Tibial nerve (tissue), 4 donors: ENCODE measurements around the gene EFR3B. TPM values are rescaled to one million over a fixed set of nuclear protein-coding genes. Genes with fewer than 3 reads are reported as not detected.

Experiments
- DNase-seq, 2 donors: peaks; one replicate each; pipeline ENCODE4 v3.0.0-alpha.2; 2019; ENCODE audit warnings: low spot score in 2 of 2
- H3K27ac ChIP-seq, 4 donors: fragments of 200-600 bp; sonication (generic) in 3 of 4; one replicate each; pipeline ENCODE4 v1.5.1; 2017 to 2019; ENCODE audit warnings: mild to moderate bottlenecking in 1 of 4
- H3K27me3 ChIP-seq, 2 donors: fragments of 200-600 bp; sonication (generic) in 1 of 2; one replicate each; pipeline versions ENCODE4 v1.5.1 to v1.6.0; 2017 to 2019
- H3K36me3 ChIP-seq, 3 donors: fragments of 200-600 bp; sonication (generic); one replicate each; pipeline ENCODE4 v1.5.1; 2018 to 2019
- H3K4me1 ChIP-seq, 4 donors: fragments of 200-600 bp; sonication (generic) in 3 of 4; one replicate each; pipeline ENCODE4 v1.5.1; 2017 to 2019
- H3K4me3 ChIP-seq, 4 donors: fragments of 200-600 bp; sonication (generic) in 3 of 4; one replicate each; pipeline ENCODE4 v1.5.1; 2017 to 2019; ENCODE audit warnings: mild to moderate bottlenecking in 1 of 4, moderate library complexity in 1 of 4
- H3K9me3 ChIP-seq, 4 donors: fragments of 200-600 bp; sonication (generic) in 3 of 4; one replicate each; pipeline ENCODE4 v1.5.1; 2017 to 2019
- CTCF ChIP-seq, 5 experiments: fragments of 200-600 bp in 3 of 5; fragments of 450-650 bp in 2 of 5; sonication (generic) in 3 of 5; IDR thresholded peaks; one replicate each; pipeline ENCODE4 v1.5.1; 2016 to 2019; ENCODE audit warnings: antibody characterized with exemption in 5 of 5, mild to moderate bottlenecking in 3 of 5, moderate library complexity in 2 of 5
- EP300 ChIP-seq, 2 donors: sonication (generic); formaldehyde crosslinking; IDR thresholded peaks; one replicate each; pipeline ENCODE4 v1.6.1; 2017; ENCODE audit warnings: antibody characterized with exemption in 2 of 2, mild to moderate bottlenecking in 1 of 2
- POLR2A ChIP-seq, 2 donors: fragments of 450-650 bp; IDR thresholded peaks; one replicate each; pipeline ENCODE4 v1.6.1; 2017; ENCODE audit warnings: antibody characterized with exemption in 2 of 2, mild to moderate bottlenecking in 2 of 2, moderate library complexity in 2 of 2
- WGBS, 2 donors: methylation state at CpG; one replicate each; pipeline ENCODE4 v1.1.5; 2018; 5-methylcytosine and 5-hydroxymethylcytosine counted together
- total RNA-seq, 4 donors: library from RNA; depleted of rRNA; stranded (reverse); fragments of >200 nt; gene quantifications; one replicate each; pipeline ENCODE4 v1.1.0, GENCODE V29; 2016

The EFR3B gene
- total RNA-seq, 4 donors from 2014 or later = 5.4 to 7.1 (median 5.7) TPM

GRCh38 chr2:25115902-25116301 is 74.0 kb downstream of the EFR3B start:
- no peak for DNase-seq
- H3K9me3 ChIP-seq = no peaks in the 10 kb centered on the region
- no peak overlapping the region for H3K4me3 ChIP-seq
- no peak overlapping the region for H3K27ac ChIP-seq
- no peak for TF ChIP-seq CTCF (IDR thresholded peaks at IDR 0.05)
- TF ChIP-seq POLR2A (IDR thresholded peaks at IDR 0.05) = no peak
- no peak for TF ChIP-seq EP300 (IDR thresholded peaks at IDR 0.05)
- WGBS, 2 donors = 60 to 71% methylated on average over 4 of the region's 4 CpGs
- H3K4me1 ChIP-seq = no peaks in the 10 kb centered on the region
- H3K36me3 ChIP-seq = peaks cover 0 to 8% (median 0%) of the 10 kb centered on the region in 3 donors
- no peaks in the 10 kb centered on the region for H3K27me3 ChIP-seq

- no peak for DNase-seq
- H3K27me3 ChIP-seq = no peaks in the 10 kb centered on the region
- H3K9me3 ChIP-seq = no peaks in the 10 kb centered on the region
- WGBS, 2 donors = 84 to 93% methylated on average over 13 of the region's 13 CpGs
- H3K36me3 ChIP-seq = peaks cover 0 to 6% (median 0%) of the 10 kb centered on the region in 3 donors
- TF ChIP-seq CTCF (IDR thresholded peaks at IDR 0.05) = no peak
- no peak for TF ChIP-seq POLR2A (IDR thresholded peaks at IDR 0.05)
- TF ChIP-seq EP300 (IDR thresholded peaks at IDR 0.05) = no peak
- no peak overlapping the region for H3K4me3 ChIP-seq
- no peaks in the 10 kb centered on the region for H3K4me1 ChIP-seq
- no peak overlapping the region for H3K27ac ChIP-seq
Measured at GRCh38 chr2:25116956-25117355, 75.1 kb downstream of the EFR3B start.

- Histone ChIP-seq H3K36me3 (peaks cover 0 to 11% (median 0%) of the 10 kb centered on the region in 3 donors), H3K27ac (no peak overlapping the region), H3K9me3 (no peaks in the 10 kb centered on the region), H3K4me3 (no peak overlapping the region), H3K27me3 (no peaks in the 10 kb centered on the region), H3K4me1 (no peaks in the 10 kb centered on the region)
- TF ChIP-seq EP300 (IDR thresholded peaks at IDR 0.05) = no peak
- DNase-seq = no peak
- WGBS, 2 donors = 86 to 90% methylated on average over 11 of the region's 11 CpGs
Measured at GRCh38 chr2:25119263-25119662, 77.4 kb downstream of the EFR3B start.

GRCh38 chr2:25122367-25122766 is 80.5 kb downstream of the EFR3B start:
- Histone ChIP-seq H3K9me3 (no peaks in the 10 kb centered on the region), H3K27me3 (no peaks in the 10 kb centered on the region), H3K27ac (no peak overlapping the region), H3K4me1 (peaks cover 0 to 2% (median 0%) of the 10 kb centered on the region in 4 donors), H3K4me3 (no peak overlapping the region), H3K36me3 (peaks cover 0 to 11% (median 0%) of the 10 kb centered on the region in 3 donors)
- 86 to 93% methylated on average over 3 of the region's 3 CpGs for WGBS, 2 donors
- DNase-seq = no peak
- TF ChIP-seq EP300 (IDR thresholded peaks at IDR 0.05) = no peak
- TF ChIP-seq POLR2A (IDR thresholded peaks at IDR 0.05) = no peak
- TF ChIP-seq CTCF (IDR thresholded peaks at IDR 0.05) = no peak

- Histone ChIP-seq H3K4me1 (peaks cover 0 to 15% (median 0%) of the 10 kb centered on the region in 4 donors), H3K27me3 (no peaks in the 10 kb centered on the region), H3K36me3 (peaks cover 0 to 11% (median 0%) of the 10 kb centered on the region in 3 donors), H3K9me3 (no peaks in the 10 kb centered on the region), H3K4me3 (no peak overlapping the region), H3K27ac (peak overlapping the region in 2 of 4 donors; percentile 3 to 46)
- DNase-seq = no peak
- TF ChIP-seq CTCF (IDR thresholded peaks at IDR 0.05) = no peak
- TF ChIP-seq EP300 (IDR thresholded peaks at IDR 0.05) = peak in 1 of 2 donors; percentile 54
- 56 to 77% methylated on average over 2 to 5 of the region's 5 CpGs for WGBS, 2 donors
Measured at GRCh38 chr2:25123682-25124081, 81.8 kb downstream of the EFR3B start.

- peak overlapping the region in 1 of 4 donors; percentile 7 for H3K27ac ChIP-seq
- TF ChIP-seq CTCF (IDR thresholded peaks at IDR 0.05) = no peak
- no peak for TF ChIP-seq POLR2A (IDR thresholded peaks at IDR 0.05)
- TF ChIP-seq EP300 (IDR thresholded peaks at IDR 0.05) = no peak
- WGBS, 2 donors = 80 to 85% methylated on average over 6 to 7 of the region's 7 CpGs
- H3K4me1 ChIP-seq = peaks cover 0 to 20% (median 2%) of the 10 kb centered on the region in 4 donors
- no peaks in the 10 kb centered on the region for H3K9me3 ChIP-seq
- H3K27me3 ChIP-seq = no peaks in the 10 kb centered on the region
- DNase-seq = no peak
- no peak overlapping the region for H3K4me3 ChIP-seq
- H3K36me3 ChIP-seq = peaks cover 0 to 11% (median 0%) of the 10 kb centered on the region in 3 donors
Measured at GRCh38 chr2:25125189-25125588, 83.3 kb downstream of the EFR3B start.
